Breast epithelium (tissue), 3 donors: Measurements from ENCODE around the gene ADSL.

Experiments
- CTCF ChIP-seq, 3 donors: fragments of 450-650 bp; IDR thresholded peaks; one replicate each; pipeline ENCODE4 v1.5.1; 2016 to 2017; ENCODE audit warnings: antibody characterized with exemption in 3 of 3, mild to moderate bottlenecking in 3 of 3, moderate library complexity in 3 of 3
- POLR2A ChIP-seq: fragments of 450-650 bp; IDR thresholded peaks from one replicate; pipeline ENCODE4 v1.6.1; 2016; ENCODE audit warnings: antibody characterized with exemption, mild to moderate bottlenecking, moderate library complexity
- POLR2AphosphoS5 ChIP-seq, 3 donors: sonication (generic); formaldehyde crosslinking; IDR thresholded peaks; one replicate each; pipeline ENCODE4 v1.6.1; 2017; ENCODE audit warnings: antibody characterized with exemption in 3 of 3

GRCh38 chr22:40388231-40388630 lies 41.9 kb downstream of the ADSL start:
- TF ChIP-seq CTCF (IDR thresholded peaks at IDR 0.05) (no peak), POLR2A (no peak), POLR2AphosphoS5 (IDR thresholded peaks at IDR 0.05) (no peak)
